Ascending aorta (tissue), 2 donors: ENCODE measurements around the gene ULK4. TPM values are rescaled to one million over a fixed set of nuclear protein-coding genes. Genes with fewer than 3 reads are reported as not detected.

Experiments used
- DNase-seq, 2 donors: peaks; one replicate each; pipeline ENCODE4 v3.0.0-alpha.2; 2019; ENCODE audit warnings: low spot score in 2 of 2
- H3K27ac ChIP-seq, 2 donors: fragments of 200-600 bp; sonication (generic); one replicate each; pipeline ENCODE4 v1.5.1; 2016 to 2017; ENCODE audit warnings: mild to moderate bottlenecking in 1 of 2
- H3K27me3 ChIP-seq: fragments of 200-600 bp; sonication (generic); one replicate; pipeline ENCODE4 v1.5.1; 2017
- H3K36me3 ChIP-seq, 2 donors: fragments of 200-600 bp; sonication (generic); one replicate each; pipeline ENCODE4 v1.5.1; 2016
- H3K4me1 ChIP-seq, 2 donors: fragments of 200-600 bp; sonication (generic); one replicate each; pipeline ENCODE4 v1.5.1; 2016 to 2017; ENCODE audit warnings: mild to moderate bottlenecking in 1 of 2
- H3K4me3 ChIP-seq, 2 donors: fragments of 200-600 bp; sonication (generic); one replicate each; pipeline ENCODE4 v1.5.1; 2016 to 2017; ENCODE audit warnings: mild to moderate bottlenecking in 1 of 2
- H3K9me3 ChIP-seq, 2 donors: fragments of 200-600 bp; sonication (generic); one replicate each; pipeline ENCODE4 v1.5.1; 2016
- CTCF ChIP-seq, 3 experiments: fragments of 200-600 bp in 2 of 3; fragments of 450-650 bp in 1 of 3; sonication (generic) in 2 of 3; IDR thresholded peaks; one replicate each; pipeline ENCODE4 v1.5.1; 2016 to 2019; ENCODE audit warnings: antibody characterized with exemption in 3 of 3, mild to moderate bottlenecking in 1 of 3, moderate library complexity in 1 of 3
- intact Hi-C: fragments of 100-400 bp; cut with DNase I; formaldehyde crosslinking; loops from one replicate; pipeline ENCODE4 v1.15.1; 2023
- total RNA-seq: library from RNA; depleted of rRNA; stranded (reverse); fragments of >200 nt; gene quantifications from one replicate; pipeline ENCODE4 v1.1.0, GENCODE V29; 2016

ULK4 gene
- total RNA-seq, 1 donor from 2014 or later: 4.2 TPM

GRCh38 chr3:41356775-41357174 is 605.1 kb downstream of the ULK4 start:
- H3K9me3 ChIP-seq: no peaks in the 10 kb centered on the region
- DNase-seq: no peak
- no peak overlapping the region for H3K4me3 ChIP-seq
- TF ChIP-seq CTCF (IDR thresholded peaks at IDR 0.05): no peak
- H3K27ac ChIP-seq: no peak overlapping the region
- no peaks in the 10 kb centered on the region for H3K4me1 ChIP-seq
- intact Hi-C loops: no loop called here
- no peaks in the 10 kb centered on the region for H3K36me3 ChIP-seq
- H3K27me3 ChIP-seq: no peaks in the 10 kb centered on the region

- Histone ChIP-seq H3K9me3 (no peaks in the 10 kb centered on the region), H3K36me3 (no peaks in the 10 kb centered on the region), H3K4me3 (no peak overlapping the region), H3K4me1 (no peaks in the 10 kb centered on the region), H3K27me3 (no peaks in the 10 kb centered on the region), H3K27ac (no peak overlapping the region)
- no peak for DNase-seq
- intact Hi-C loops: no loop called here
- no peak for TF ChIP-seq CTCF (IDR thresholded peaks at IDR 0.05)
These were observed 609.4 kb downstream of the ULK4 start for GRCh38 chr3:41352510-41352909.

- no peak for DNase-seq
- intact Hi-C loops: no loop called here
- Histone ChIP-seq H3K4me3 (no peak overlapping the region), H3K9me3 (no peaks in the 10 kb centered on the region), H3K4me1 (no peaks in the 10 kb centered on the region), H3K27ac (no peak overlapping the region), H3K36me3 (no peaks in the 10 kb centered on the region), H3K27me3 (no peaks in the 10 kb centered on the region)
- TF ChIP-seq CTCF (IDR thresholded peaks at IDR 0.05): no peak
These were observed 611.5 kb downstream of the ULK4 start for GRCh38 chr3:41350441-41350840.

GRCh38 chr3:41348401-41348800 is 613.5 kb downstream of the ULK4 start:
- Histone ChIP-seq H3K27ac (no peak overlapping the region), H3K36me3 (no peaks in the 10 kb centered on the region), H3K27me3 (no peaks in the 10 kb centered on the region), H3K4me1 (no peaks in the 10 kb centered on the region), H3K9me3 (peaks cover 0 to 6% of the 10 kb centered on the region in 2 donors), H3K4me3 (no peak overlapping the region)
- no peak for TF ChIP-seq CTCF (IDR thresholded peaks at IDR 0.05)
- intact Hi-C loops: no loop called here
- DNase-seq: no peak

- no peak overlapping the region for H3K4me3 ChIP-seq
- TF ChIP-seq CTCF (IDR thresholded peaks at IDR 0.05): no peak
- no peak for DNase-seq
- no peaks in the 10 kb centered on the region for H3K36me3 ChIP-seq
- intact Hi-C loops: no loop called here
- H3K27ac ChIP-seq: no peak overlapping the region
- no peaks in the 10 kb centered on the region for H3K27me3 ChIP-seq
- peaks cover 0 to 6% of the 10 kb centered on the region in 2 donors for H3K9me3 ChIP-seq
- no peaks in the 10 kb centered on the region for H3K4me1 ChIP-seq
These were observed 615.1 kb downstream of the ULK4 start for GRCh38 chr3:41346698-41347270.

- H3K9me3 ChIP-seq: peaks cover 0 to 6% of the 10 kb centered on the region in 2 donors
- intact Hi-C loops: no loop called here
- H3K4me3 ChIP-seq: no peak overlapping the region
- TF ChIP-seq CTCF (IDR thresholded peaks at IDR 0.05): no peak
- H3K4me1 ChIP-seq: no peaks in the 10 kb centered on the region
- no peak overlapping the region for H3K27ac ChIP-seq
- DNase-seq: no peak
- no peaks in the 10 kb centered on the region for H3K36me3 ChIP-seq
- no peaks in the 10 kb centered on the region for H3K27me3 ChIP-seq
These were observed 616.1 kb downstream of the ULK4 start for GRCh38 chr3:41345788-41346187.
